DOHH2 (cell line): ENCODE data around the gene TNFSF8.

Source experiments
- H3F3A ChIP-seq: fragments of 200-600 bp; sonication (generic), shearing (Covaris generic); 2 replicates; pipeline ENCODE4 v1.6.0; 2016; ENCODE audit warnings: antibody characterized with exemption, mild to moderate bottlenecking; ENCODE audit not compliant: control insufficient read depth, insufficient read depth
- H3K27ac ChIP-seq: fragments of 200-600 bp; sonication (generic); 2 replicates; pipeline ENCODE4 v1.5.1; 2014; ENCODE audit warnings: low read depth, mild to moderate bottlenecking, low read length, moderate library complexity
- H3K27me3 ChIP-seq: fragments of 200-600 bp; sonication (generic); 2 replicates; pipeline ENCODE4 v1.6.1; 2014; ENCODE audit warnings: mild to moderate bottlenecking, low read length, mixed read lengths; ENCODE audit not compliant: control insufficient read depth
- H3K36me3 ChIP-seq: fragments of 200-600 bp; sonication (generic); 2 replicates; pipeline ENCODE4 v1.6.1; 2014; ENCODE audit warnings: mild to moderate bottlenecking, low read length, moderate library complexity, mixed read lengths; ENCODE audit not compliant: control insufficient read depth
- H3K4me1 ChIP-seq: fragments of 200-600 bp; sonication (generic); 2 replicates; pipeline ENCODE4 v1.6.1; 2014; ENCODE audit warnings: mild to moderate bottlenecking, low read length, mixed read lengths; ENCODE audit not compliant: control insufficient read depth
- H3K4me2 ChIP-seq: fragments of 200-600 bp; sonication (generic); 2 replicates; pipeline ENCODE4 v1.6.0; 2014; ENCODE audit warnings: mild to moderate bottlenecking, low read length, moderate library complexity
- H3K4me3 ChIP-seq: fragments of 200-600 bp; sonication (generic); 2 replicates; pipeline ENCODE4 v1.5.1; 2014; ENCODE audit warnings: mild to moderate bottlenecking, low read length, mixed read lengths
- H3K79me2 ChIP-seq: fragments of 200-600 bp; sonication (generic); 2 replicates; pipeline ENCODE4 v1.6.1; 2014; ENCODE audit warnings: mild to moderate bottlenecking, low read length, mixed read lengths; ENCODE audit not compliant: control insufficient read depth
- H3K9me2 ChIP-seq: fragments of 200-600 bp; sonication (generic); replicated peaks from 2 replicates; pipeline ENCODE4 v1.6.1; 2014; ENCODE audit warnings: mild to moderate bottlenecking, low read length, mixed read lengths; ENCODE audit not compliant: control insufficient read depth
- H3K9me3 ChIP-seq: fragments of 200-600 bp; sonication (generic); 2 replicates; pipeline ENCODE4 v1.6.1; 2014; ENCODE audit warnings: antibody characterized with exemption, low read length, mixed read lengths; ENCODE audit not compliant: control insufficient read depth, insufficient read depth
- H4K20me1 ChIP-seq: fragments of 200-600 bp; sonication (generic); 2 replicates; pipeline ENCODE4 v1.6.0; 2014; ENCODE audit warnings: low read depth, mild to moderate bottlenecking, antibody characterized with exemption, low read length, moderate library complexity; ENCODE audit not compliant: control insufficient read depth, insufficient read depth
- CTCF ChIP-seq: fragments of 200-600 bp; sonication (generic); IDR thresholded peaks from one replicate; pipeline ENCODE4 v1.5.1; 2014; ENCODE audit warnings: antibody characterized with exemption, mild to moderate bottlenecking, low read depth, low read length; ENCODE audit not compliant: poor library complexity, severe bottlenecking
- EZH2phosphoT487 ChIP-seq: fragments of 200-600 bp; sonication (generic); IDR thresholded peaks from 2 replicates; pipeline ENCODE4 v1.6.1; 2017; ENCODE audit warnings: borderline replicate concordance, mild to moderate bottlenecking, antibody characterized with exemption, low read length, moderate library complexity, mixed read lengths

TNFSF8 gene

GRCh38 chr9:114897196-114897595, 33.2 kb downstream of the TNFSF8 start:
- Histone ChIP-seq H4K20me1 (no peaks in the 10 kb centered on the region), H3K4me1 (peaks cover 48% of the 10 kb centered on the region), H3K4me3 (no peak overlapping the region), H3K9me3 (no peaks in the 10 kb centered on the region), H3K36me3 (no peaks in the 10 kb centered on the region), H3K27ac (no peak overlapping the region), H3K79me2 (no peaks in the 10 kb centered on the region), H3K4me2 (no peak overlapping the region), H3K9me2 (no peaks in the 10 kb centered on the region), H3F3A (peaks cover 4% of the 10 kb centered on the region; the same call in 1 of the 2 replicates), H3K27me3 (no peaks in the 10 kb centered on the region)
- TF ChIP-seq EZH2phosphoT487: no peak
- no peak for TF ChIP-seq CTCF

- Histone ChIP-seq H3F3A (peaks cover 4% of the 10 kb centered on the region; the same call in 1 of the 2 replicates), H3K9me3 (no peaks in the 10 kb centered on the region), H3K9me2 (no peaks in the 10 kb centered on the region), H3K4me2 (no peak overlapping the region), H3K27me3 (no peaks in the 10 kb centered on the region), H4K20me1 (no peaks in the 10 kb centered on the region), H3K4me3 (no peak overlapping the region), H3K79me2 (no peaks in the 10 kb centered on the region), H3K27ac (no peak overlapping the region), H3K36me3 (no peaks in the 10 kb centered on the region), H3K4me1 (peaks cover 48% of the 10 kb centered on the region)
- TF ChIP-seq EZH2phosphoT487: no peak
- TF ChIP-seq CTCF: no peak
These were observed 34.0 kb downstream of the TNFSF8 start for GRCh38 chr9:114896344-114896743.

- no peaks in the 10 kb centered on the region for H3K9me2 ChIP-seq
- H4K20me1 ChIP-seq: no peaks in the 10 kb centered on the region
- H3K27me3 ChIP-seq: no peaks in the 10 kb centered on the region
- no peaks in the 10 kb centered on the region for H3K79me2 ChIP-seq
- H3K36me3 ChIP-seq: no peaks in the 10 kb centered on the region
- no peak overlapping the region for H3K4me2 ChIP-seq
- no peak overlapping the region for H3K4me3 ChIP-seq
- TF ChIP-seq CTCF (no peak), EZH2phosphoT487 (no peak)
- H3K4me1 ChIP-seq: peaks cover 48% of the 10 kb centered on the region
- no peaks in the 10 kb centered on the region for H3K9me3 ChIP-seq
- peaks cover 4% of the 10 kb centered on the region; the same call in 1 of the 2 replicates for H3F3A ChIP-seq
- H3K27ac ChIP-seq: no peak overlapping the region
These were observed 34.8 kb downstream of the TNFSF8 start for GRCh38 chr9:114895521-114895991.
